Panc1 (cell line): ENCODE data around the gene ANK3. TPM values are rescaled to one million over a fixed set of nuclear protein-coding genes. Genes with fewer than 3 reads are reported as not detected.

Experiments used
- ATAC-seq: fragments of 200-7000 bp; cut with Tn5 transposase; 2 replicates; pipeline ENCODE4 v1.9.1; 2020; ENCODE audit warnings: mild to moderate bottlenecking, moderate library complexity
- BruUV-seq: library from RNA; stranded (reverse); fragments of 400-500 nt; replicated peaks from 2 replicates; lab custom pipeline; 2021; lab: Mats Ljungman, UMichigan
- CTCF ChIA-PET: fragments of 300-600 bp; sonication (Branson Sonifier 250); formaldehyde crosslinking; loops from one replicate; lab custom pipeline; 2022; ENCODE audit warnings: antibody characterized with exemption; lab: Charles Lee
- POLR2A ChIA-PET: fragments of 300-600 bp; sonication (Branson Sonifier 250); formaldehyde crosslinking; loops from one replicate; lab custom pipeline; 2022; ENCODE audit warnings: antibody characterized with exemption; lab: Charles Lee
- DNase-seq: peaks from one replicate; pipeline ENCODE4 v3.0.0-alpha.2; 2010; ENCODE audit warnings: low read depth, low spot score
- H3K27ac ChIP-seq: 2 replicates; pipeline ENCODE4 v1.5.1; 2011; ENCODE audit warnings: mild to moderate bottlenecking, low read length, inconsistent platforms
- H3K27me3 ChIP-seq: fragments of 200-500 bp; sonication (Bioruptor generic); 2 replicates; pipeline ENCODE4 v1.6.0; 2014; ENCODE audit warnings: low read length, inconsistent platforms; ENCODE audit not compliant: control insufficient read depth, insufficient read depth
- H3K36me3 ChIP-seq: fragments of 200-500 bp; sonication (Bioruptor generic); 2 replicates; pipeline ENCODE4 v1.5.1; 2014; ENCODE audit warnings: inconsistent platforms, mild to moderate bottlenecking, low read length, moderate library complexity; ENCODE audit not compliant: control insufficient read depth, insufficient read depth
- H3K4me1 ChIP-seq: 2 replicates; pipeline ENCODE4 v1.5.1; 2011; ENCODE audit warnings: inconsistent platforms, mild to moderate bottlenecking, low read length, moderate library complexity; ENCODE audit not compliant: control insufficient read depth, insufficient read depth
- H3K4me3 ChIP-seq, 2 experiments: 2 replicates each; pipeline ENCODE4 v1.5.1; 2011 to 2012; ENCODE audit warnings: low read depth in 2 of 2, low read length in 2 of 2, mild to moderate bottlenecking in 2 of 2, inconsistent platforms in 1 of 2, moderate library complexity in 1 of 2
- H3K9me3 ChIP-seq: fragments of 200-500 bp; sonication (Bioruptor generic); 2 replicates; pipeline ENCODE4 v1.5.1; 2014; ENCODE audit warnings: low read depth, mild to moderate bottlenecking, inconsistent platforms, low read length, moderate library complexity; ENCODE audit not compliant: control insufficient read depth, insufficient read depth
- POLR2AphosphoS5 ChIP-seq: IDR thresholded peaks from 2 replicates; pipeline ENCODE4 v1.6.1; 2012; ENCODE audit warnings: mild to moderate bottlenecking, low read depth, low read length, moderate library complexity
- SIN3A ChIP-seq: IDR thresholded peaks from 2 replicates; pipeline ENCODE4 v1.6.1; 2012; ENCODE audit warnings: low read depth, mild to moderate bottlenecking, low read length, moderate library complexity, borderline replicate concordance; ENCODE audit not compliant: insufficient read depth
- TCF7L2 ChIP-seq: IDR thresholded peaks from 2 replicates; pipeline ENCODE4 v1.6.1; 2011; ENCODE audit warnings: mild to moderate bottlenecking, low read depth, low read length, inconsistent platforms
- in situ Hi-C: cut with HindIII; loops from 2 replicates; pipeline ENCODE4 v1.10.0; 2016; ENCODE audit warnings: low sequenced_read_pairs, low pct_unique_long_range_greater_than_20kb
- intact Hi-C: fragments of 100-400 bp; cut with micrococcal nuclease; formaldehyde crosslinking; loops from one replicate; pipeline ENCODE4 v1.10.0; 2022; ENCODE audit not compliant: unreplicated experiment
- total RNA-seq: library from RNA; stranded (reverse); gene quantifications from one replicate; pipeline ENCODE4 v1.2.1, GENCODE V29; 2021; ENCODE audit not compliant: unreplicated experiment
- TF ChIP-seq, protein P1 (sequence below): fragments of 450-650 bp; IDR thresholded peaks from 2 replicates; pipeline ENCODE4 v1.5.1; 2017; ENCODE audit warnings: mild to moderate bottlenecking
- TF ChIP-seq, protein P2 (sequence below), 2 experiments: IDR thresholded peaks; 2 replicates each; pipeline ENCODE4 v1.6.1; 2011 to 2012; ENCODE audit warnings: low read depth in 2 of 2, control low read depth in 1 of 2, low read length in 1 of 2, mild to moderate bottlenecking in 1 of 2, moderate library complexity in 1 of 2; ENCODE audit not compliant: insufficient read depth in 1 of 2

The ANK3 gene
- total RNA-seq, 1 experiment from 2014 or later = 2.5 TPM

DNA sequence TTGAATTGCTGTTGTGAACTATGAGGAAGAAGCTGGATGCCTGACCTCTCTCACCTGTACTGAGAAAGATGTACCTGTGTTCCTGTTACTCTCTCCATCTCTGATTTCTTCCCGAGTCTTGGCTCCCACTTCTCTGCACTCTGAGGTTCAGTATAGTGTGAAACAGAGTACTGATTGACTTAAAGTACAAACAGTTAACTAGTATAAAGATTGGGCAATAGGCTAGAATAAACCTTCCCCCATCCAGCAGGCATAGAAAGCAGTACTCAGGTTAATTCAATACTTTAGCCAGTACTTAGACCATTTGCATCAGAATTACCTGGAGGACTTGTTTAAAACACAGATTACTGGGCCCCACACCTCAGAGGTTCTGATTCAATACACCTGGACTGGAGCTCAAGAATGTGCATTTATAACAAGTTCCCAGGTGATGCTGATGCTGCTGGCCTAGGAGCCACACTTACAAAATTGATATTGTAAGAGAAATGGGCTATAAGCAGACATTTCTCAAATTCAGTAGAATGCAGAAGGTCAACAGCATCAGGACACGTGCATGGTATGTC is 51.6 kb downstream of the ANK3 start:
- intact Hi-C loops = no loop called here
- no peak for DNase-seq
- in situ Hi-C loops = no loop called here
- CTCF ChIA-PET = no interaction called here
- Histone ChIP-seq H3K27me3 (peaks cover 2% of the 10 kb centered on the region; the same call in 1 of the 2 replicates), H3K27ac (no peak overlapping the region), H3K4me3 (no peak overlapping the region), H3K36me3 (no peaks in the 10 kb centered on the region), H3K4me1 (no peaks in the 10 kb centered on the region), H3K9me3 (no peaks in the 10 kb centered on the region)
- TF ChIP-seq, protein P1, sequence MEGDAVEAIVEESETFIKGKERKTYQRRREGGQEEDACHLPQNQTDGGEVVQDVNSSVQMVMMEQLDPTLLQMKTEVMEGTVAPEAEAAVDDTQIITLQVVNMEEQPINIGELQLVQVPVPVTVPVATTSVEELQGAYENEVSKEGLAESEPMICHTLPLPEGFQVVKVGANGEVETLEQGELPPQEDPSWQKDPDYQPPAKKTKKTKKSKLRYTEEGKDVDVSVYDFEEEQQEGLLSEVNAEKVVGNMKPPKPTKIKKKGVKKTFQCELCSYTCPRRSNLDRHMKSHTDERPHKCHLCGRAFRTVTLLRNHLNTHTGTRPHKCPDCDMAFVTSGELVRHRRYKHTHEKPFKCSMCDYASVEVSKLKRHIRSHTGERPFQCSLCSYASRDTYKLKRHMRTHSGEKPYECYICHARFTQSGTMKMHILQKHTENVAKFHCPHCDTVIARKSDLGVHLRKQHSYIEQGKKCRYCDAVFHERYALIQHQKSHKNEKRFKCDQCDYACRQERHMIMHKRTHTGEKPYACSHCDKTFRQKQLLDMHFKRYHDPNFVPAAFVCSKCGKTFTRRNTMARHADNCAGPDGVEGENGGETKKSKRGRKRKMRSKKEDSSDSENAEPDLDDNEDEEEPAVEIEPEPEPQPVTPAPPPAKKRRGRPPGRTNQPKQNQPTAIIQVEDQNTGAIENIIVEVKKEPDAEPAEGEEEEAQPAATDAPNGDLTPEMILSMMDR = no peak
- TF ChIP-seq POLR2AphosphoS5 (no peak), SIN3A (no peak), TCF7L2 (no peak)
- TF ChIP-seq, protein P2, sequence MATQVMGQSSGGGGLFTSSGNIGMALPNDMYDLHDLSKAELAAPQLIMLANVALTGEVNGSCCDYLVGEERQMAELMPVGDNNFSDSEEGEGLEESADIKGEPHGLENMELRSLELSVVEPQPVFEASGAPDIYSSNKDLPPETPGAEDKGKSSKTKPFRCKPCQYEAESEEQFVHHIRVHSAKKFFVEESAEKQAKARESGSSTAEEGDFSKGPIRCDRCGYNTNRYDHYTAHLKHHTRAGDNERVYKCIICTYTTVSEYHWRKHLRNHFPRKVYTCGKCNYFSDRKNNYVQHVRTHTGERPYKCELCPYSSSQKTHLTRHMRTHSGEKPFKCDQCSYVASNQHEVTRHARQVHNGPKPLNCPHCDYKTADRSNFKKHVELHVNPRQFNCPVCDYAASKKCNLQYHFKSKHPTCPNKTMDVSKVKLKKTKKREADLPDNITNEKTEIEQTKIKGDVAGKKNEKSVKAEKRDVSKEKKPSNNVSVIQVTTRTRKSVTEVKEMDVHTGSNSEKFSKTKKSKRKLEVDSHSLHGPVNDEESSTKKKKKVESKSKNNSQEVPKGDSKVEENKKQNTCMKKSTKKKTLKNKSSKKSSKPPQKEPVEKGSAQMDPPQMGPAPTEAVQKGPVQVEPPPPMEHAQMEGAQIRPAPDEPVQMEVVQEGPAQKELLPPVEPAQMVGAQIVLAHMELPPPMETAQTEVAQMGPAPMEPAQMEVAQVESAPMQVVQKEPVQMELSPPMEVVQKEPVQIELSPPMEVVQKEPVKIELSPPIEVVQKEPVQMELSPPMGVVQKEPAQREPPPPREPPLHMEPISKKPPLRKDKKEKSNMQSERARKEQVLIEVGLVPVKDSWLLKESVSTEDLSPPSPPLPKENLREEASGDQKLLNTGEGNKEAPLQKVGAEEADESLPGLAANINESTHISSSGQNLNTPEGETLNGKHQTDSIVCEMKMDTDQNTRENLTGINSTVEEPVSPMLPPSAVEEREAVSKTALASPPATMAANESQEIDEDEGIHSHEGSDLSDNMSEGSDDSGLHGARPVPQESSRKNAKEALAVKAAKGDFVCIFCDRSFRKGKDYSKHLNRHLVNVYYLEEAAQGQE (IDR thresholded peaks at IDR 0.05; ENCODE audit: insufficient read depth in 1 of 2, low read depth in 2 of 2, low read length in 1 of 2) = no peak
- ATAC-seq = no peak
- POLR2A ChIA-PET = no interaction called here
- BruUV-seq = no TSS peak

DNA sequence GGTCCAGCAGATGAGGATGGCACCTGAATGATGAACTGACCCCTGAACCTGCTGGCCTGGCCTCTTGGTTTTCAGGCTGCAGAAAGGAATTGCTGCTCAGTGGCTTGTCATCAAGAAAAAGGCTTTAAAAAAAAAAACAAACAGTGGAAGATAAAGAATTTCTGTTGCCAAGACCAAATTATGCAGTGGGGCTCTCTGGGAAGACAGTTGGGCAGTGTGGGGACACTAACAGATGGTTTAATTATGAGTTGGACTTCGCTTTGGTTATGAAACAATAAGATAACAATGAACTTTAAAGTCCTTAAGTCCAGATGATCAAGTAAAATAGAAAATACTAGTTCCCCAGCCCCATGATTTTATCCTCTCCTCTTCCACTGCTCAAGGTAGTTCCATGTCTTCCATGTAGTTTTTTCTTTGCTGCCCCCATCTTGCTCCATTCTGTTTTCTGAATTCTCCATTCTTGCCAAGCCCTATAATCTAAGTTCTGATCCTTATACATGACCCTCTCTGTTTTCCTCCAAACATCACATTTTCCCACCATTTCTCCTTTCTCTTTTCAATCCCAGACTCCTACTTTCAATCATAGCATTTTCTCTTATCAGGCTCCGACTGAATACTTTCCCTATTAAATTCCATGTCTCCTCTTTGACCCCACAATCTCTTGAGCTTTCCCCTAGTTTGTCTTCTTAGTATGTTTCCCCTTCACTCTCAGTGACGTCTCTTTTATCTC is 52.6 kb downstream of the ANK3 start:
- intact Hi-C loops = no loop called here
- POLR2A ChIA-PET = no interaction called here

More for the DNA sequence above, 52.6 kb downstream of the ANK3 start:
- CTCF ChIA-PET = no interaction called here
- Histone ChIP-seq H3K4me1 (no peaks in the 10 kb centered on the region), H3K27me3 (no peaks in the 10 kb centered on the region), H3K36me3 (no peaks in the 10 kb centered on the region), H3K4me3 (no peak overlapping the region), H3K27ac (no peak overlapping the region), H3K9me3 (no peaks in the 10 kb centered on the region)
- DNase-seq (no peak), ATAC-seq (no peak)
- in situ Hi-C loops = no loop called here
- TF ChIP-seq TCF7L2 (no peak), SIN3A (no peak), POLR2AphosphoS5 (no peak)
- TF ChIP-seq, protein P1 = no peak
- TF ChIP-seq, protein P2 (IDR thresholded peaks at IDR 0.05; ENCODE audit: insufficient read depth in 1 of 2, low read depth in 2 of 2, low read length in 1 of 2) = no peak
- no TSS peak for BruUV-seq
